Adipocyte (in vitro differentiated cells): ENCODE data around the gene SDE2.

Source experiments
- DNase-seq: peaks from one replicate; pipeline ENCODE4 v3.0.0-alpha.2; 2015; ENCODE audit warnings: low read depth
- H3K27me3 ChIP-seq: replicated peaks from 2 replicates; pipeline ENCODE4 v1.7.0; 2013; ENCODE audit warnings: mild to moderate bottlenecking, low read length, moderate library complexity; ENCODE audit not compliant: control insufficient read depth, insufficient read depth
- H3K36me3 ChIP-seq: 2 replicates; pipeline ENCODE4 v1.7.0; 2013; ENCODE audit warnings: low read length, mild to moderate bottlenecking, moderate library complexity; ENCODE audit not compliant: control insufficient read depth, insufficient read depth, severe bottlenecking
- H3K4me1 ChIP-seq: 2 replicates; pipeline ENCODE4 v1.7.0; 2013; ENCODE audit warnings: mild to moderate bottlenecking, low read length, moderate library complexity; ENCODE audit not compliant: control insufficient read depth, insufficient read depth
- H3K4me3 ChIP-seq: 2 replicates; pipeline ENCODE4 v1.7.0; 2013; ENCODE audit warnings: mild to moderate bottlenecking, low read length, moderate library complexity
- H3K9ac ChIP-seq: 2 replicates; pipeline ENCODE4 v1.7.0; 2013; ENCODE audit warnings: mild to moderate bottlenecking, low read length, moderate library complexity
- H3K9me3 ChIP-seq: 2 replicates; pipeline ENCODE4 v1.7.0; 2013; ENCODE audit warnings: mild to moderate bottlenecking, low read length, moderate library complexity; ENCODE audit not compliant: control insufficient read depth

SDE2 gene

DNA sequence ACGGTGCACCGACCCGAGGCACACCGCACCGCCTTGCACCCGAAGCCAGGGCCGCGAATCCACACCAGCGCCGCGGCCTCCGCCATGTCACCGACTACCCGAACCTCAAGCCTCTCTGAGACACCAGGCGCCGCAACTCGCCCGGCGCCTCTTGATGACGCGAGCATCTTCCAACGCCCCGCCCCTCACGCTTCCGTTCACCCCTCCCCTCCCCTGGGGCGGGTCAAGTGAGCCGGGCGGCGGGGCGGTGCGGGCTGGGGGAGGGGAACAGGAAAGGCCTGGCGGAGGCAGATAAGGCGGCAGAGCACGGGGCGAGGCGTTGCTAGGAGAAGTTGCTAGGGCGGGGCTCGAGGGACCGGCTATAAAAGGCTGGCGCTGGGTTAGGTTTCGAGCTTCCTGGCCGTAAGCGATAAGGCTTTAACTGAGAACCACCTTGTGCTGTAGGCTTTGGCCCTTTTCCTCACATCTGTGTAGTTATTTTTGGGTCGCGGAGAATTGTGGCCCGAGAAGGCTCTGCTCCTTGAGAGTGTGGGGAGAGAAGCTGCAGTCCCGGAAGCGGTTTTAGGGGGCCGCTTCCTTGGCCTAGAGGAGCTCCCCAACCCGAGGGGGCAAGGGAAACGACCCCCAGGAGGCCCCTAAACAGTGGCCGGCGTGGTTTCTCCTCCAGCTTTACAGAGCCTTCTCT is at the start of gene SDE2:
TSS of gene SDE2 (minus strand) at position 117 of the 685 bp plus-strand sequence. CDS start at position 86, 31 bp downstream.
- Histone ChIP-seq H3K36me3 (peaks cover 10% of the 10 kb centered on the region), H3K4me3 (peak within 1 kb of the TSS; percentile 99), H3K4me1 (peaks cover 41% of the 10 kb centered on the region), H3K27me3 (no peaks in the 10 kb centered on the region), H3K9ac (peak within 1 kb of the TSS; percentile 99), H3K9me3 (no peaks in the 10 kb centered on the region)
- DNase-seq, result peak; percentile 100

DNA sequence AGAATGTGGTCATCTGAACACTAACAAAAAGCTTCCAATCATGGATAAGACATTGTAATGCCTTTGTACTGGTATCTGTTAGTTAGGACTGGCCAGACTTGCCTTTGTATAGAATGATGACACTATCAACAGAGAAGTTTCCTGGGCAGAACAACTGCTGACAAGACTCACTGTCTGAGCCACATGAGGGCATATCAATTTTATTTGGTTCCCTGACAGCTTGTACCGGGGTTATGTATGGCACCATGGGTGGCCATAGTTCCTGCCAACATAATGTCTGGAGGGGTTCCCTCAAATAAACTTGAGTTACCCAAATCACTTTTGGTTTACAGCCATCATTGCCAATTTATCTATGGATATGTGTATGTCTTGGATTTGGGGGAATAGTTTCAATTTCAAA is 49.7 kb upstream of the SDE2 start:
- no peaks in the 10 kb centered on the region for H3K36me3 ChIP-seq
- no peaks in the 10 kb centered on the region for H3K27me3 ChIP-seq
- H3K9me3 ChIP-seq, result no peaks in the 10 kb centered on the region
- H3K4me1 ChIP-seq, result peaks cover 16% of the 10 kb centered on the region
- no peak overlapping the region for H3K4me3 ChIP-seq
- no peak for DNase-seq
- H3K9ac ChIP-seq, result no peak overlapping the region

GRCh38 chr1:226047495-226047894 is 48.4 kb upstream of the SDE2 start:
- Histone ChIP-seq H3K9me3 (no peaks in the 10 kb centered on the region), H3K36me3 (no peaks in the 10 kb centered on the region), H3K4me3 (no peak overlapping the region), H3K4me1 (peaks cover 16% of the 10 kb centered on the region), H3K9ac (no peak overlapping the region), H3K27me3 (no peaks in the 10 kb centered on the region)
- peak; percentile 38 for DNase-seq

- no peak overlapping the region for H3K9ac ChIP-seq
- DNase-seq, result no peak
- H3K36me3 ChIP-seq, result no peaks in the 10 kb centered on the region
- H3K4me1 ChIP-seq, result peaks cover 16% of the 10 kb centered on the region
- no peak overlapping the region for H3K4me3 ChIP-seq
- H3K27me3 ChIP-seq, result peaks cover 6% of the 10 kb centered on the region
- no peaks in the 10 kb centered on the region for H3K9me3 ChIP-seq
Measured at GRCh38 chr1:226046240-226046639, 47.1 kb upstream of the SDE2 start.

- no peaks in the 10 kb centered on the region for H3K36me3 ChIP-seq
Measured at GRCh38 chr1:226044514-226045101, 45.5 kb upstream of the SDE2 start.

GRCh38 chr1:226041419-226041818 is 42.3 kb upstream of the SDE2 start:
- no peak overlapping the region for H3K4me3 ChIP-seq
- H3K27me3 ChIP-seq, result peaks cover 15% of the 10 kb centered on the region
- H3K9me3 ChIP-seq, result no peaks in the 10 kb centered on the region
- H3K4me1 ChIP-seq, result peaks cover 3% of the 10 kb centered on the region
- H3K36me3 ChIP-seq, result no peaks in the 10 kb centered on the region
- no peak for DNase-seq
- H3K9ac ChIP-seq, result no peak overlapping the region

More at GRCh38 chr1:226044514-226045101, 45.5 kb upstream of the SDE2 start:
- peaks cover 15% of the 10 kb centered on the region for H3K27me3 ChIP-seq
- no peak for DNase-seq
- H3K9ac ChIP-seq, result no peak overlapping the region
- no peaks in the 10 kb centered on the region for H3K9me3 ChIP-seq
- peaks cover 16% of the 10 kb centered on the region for H3K4me1 ChIP-seq
- no peak overlapping the region for H3K4me3 ChIP-seq

DNA sequence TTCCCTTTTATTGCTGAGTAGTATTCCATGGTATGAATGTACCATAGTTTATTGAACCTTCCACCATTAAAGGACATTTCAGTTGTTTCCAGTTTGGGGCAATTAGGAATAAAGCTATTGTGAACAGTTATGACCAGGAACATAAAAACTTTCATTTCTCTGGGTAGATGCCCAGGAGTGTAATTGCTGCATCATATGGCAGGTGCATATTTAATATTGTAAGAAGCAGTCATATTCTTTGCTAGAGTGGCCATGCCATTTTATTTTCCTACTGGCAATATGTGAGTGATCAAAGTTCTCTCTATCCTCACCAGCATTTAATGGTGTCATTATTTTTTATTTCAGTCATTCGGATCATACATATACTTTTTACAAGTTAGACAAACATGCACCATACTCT is 39.5 kb upstream of the SDE2 start:
- H3K4me1 ChIP-seq, result peaks cover 12% of the 10 kb centered on the region

GRCh38 chr1:226035915-226036314 is 36.8 kb upstream of the SDE2 start:
- no peak overlapping the region for H3K4me3 ChIP-seq
- H3K9ac ChIP-seq, result no peak overlapping the region
- H3K27me3 ChIP-seq, result peaks cover 5% of the 10 kb centered on the region
- peaks cover 12% of the 10 kb centered on the region for H3K4me1 ChIP-seq
- DNase-seq, result no peak
- no peaks in the 10 kb centered on the region for H3K36me3 ChIP-seq
- H3K9me3 ChIP-seq, result no peaks in the 10 kb centered on the region

More for the DNA sequence above, 39.5 kb upstream of the SDE2 start:
- Histone ChIP-seq H3K27me3 (peaks cover 15% of the 10 kb centered on the region), H3K36me3 (no peaks in the 10 kb centered on the region), H3K4me3 (no peak overlapping the region), H3K9ac (no peak overlapping the region), H3K9me3 (no peaks in the 10 kb centered on the region)
- no peak for DNase-seq

- peak; percentile 32 for DNase-seq
- Histone ChIP-seq H3K4me3 (no peak overlapping the region), H3K27me3 (no peaks in the 10 kb centered on the region), H3K9me3 (no peaks in the 10 kb centered on the region), H3K9ac (no peak overlapping the region), H3K4me1 (peaks cover 12% of the 10 kb centered on the region), H3K36me3 (no peaks in the 10 kb centered on the region)
Measured at GRCh38 chr1:226034482-226034881, 35.3 kb upstream of the SDE2 start.

- no peak for DNase-seq
- H3K36me3 ChIP-seq, result no peaks in the 10 kb centered on the region
- H3K9ac ChIP-seq, result no peak overlapping the region
- H3K9me3 ChIP-seq, result no peaks in the 10 kb centered on the region
- no peaks in the 10 kb centered on the region for H3K27me3 ChIP-seq
- no peak overlapping the region for H3K4me3 ChIP-seq
- H3K4me1 ChIP-seq, result peaks cover 12% of the 10 kb centered on the region
Measured at GRCh38 chr1:226033991-226034390, 34.8 kb upstream of the SDE2 start.

GRCh38 chr1:226033582-226033981 is 34.4 kb upstream of the SDE2 start:
- no peak for DNase-seq
- Histone ChIP-seq H3K9ac (no peak overlapping the region), H3K36me3 (no peaks in the 10 kb centered on the region), H3K27me3 (no peaks in the 10 kb centered on the region), H3K4me1 (peaks cover 12% of the 10 kb centered on the region), H3K4me3 (no peak overlapping the region), H3K9me3 (no peaks in the 10 kb centered on the region)
